ENCODE measurements around the gene PRRC2C.
"Not testable (repeated sequence)": the region's sequence is repeated elsewhere in the genome, so short reads cannot be mapped to it uniquely, and the experiment has no call there.

PRRC2C gene

GRCh38 chr1:171485375-171486047 lies at the start of gene PRRC2C:
PRRC2C (plus strand) TSS chr1:171485530; CDS start chr1:171512089, 26,559 bp downstream.
- peak; percentile 91 for DNase-seq (ENCODE audit: low read depth)

- no peak for DNase-seq (ENCODE audit: low read depth)
These were observed 46.9 kb upstream of the PRRC2C start for GRCh38 chr1:171438441-171438840.

- DNase-seq (ENCODE audit: low read depth) = not testable (repeated sequence)
These were observed 45.1 kb upstream of the PRRC2C start for GRCh38 chr1:171440201-171440600.

GRCh38 chr1:171441278-171441895 lies 43.9 kb upstream of the PRRC2C start:
- DNase-seq (ENCODE audit: low read depth) = not testable (repeated sequence)

- no peak for DNase-seq (ENCODE audit: low read depth)
These were observed 38.9 kb upstream of the PRRC2C start for GRCh38 chr1:171446386-171446785.

- DNase-seq (ENCODE audit: low read depth) = no peak
These were observed 29.4 kb upstream of the PRRC2C start for GRCh38 chr1:171455967-171456366.

- no peak for DNase-seq (ENCODE audit: low read depth)
These were observed 27.9 kb upstream of the PRRC2C start for GRCh38 chr1:171457412-171457811.

- DNase-seq (ENCODE audit: low read depth) = no peak
These were observed 25.2 kb upstream of the PRRC2C start for GRCh38 chr1:171460018-171460620.

GRCh38 chr1:171467626-171468025 lies 17.7 kb upstream of the PRRC2C start:
- no peak for DNase-seq (ENCODE audit: low read depth)

- no peak for DNase-seq (ENCODE audit: low read depth)
These were observed 17.1 kb upstream of the PRRC2C start for GRCh38 chr1:171468120-171468750.

- no peak for DNase-seq (ENCODE audit: low read depth)
These were observed 14.6 kb upstream of the PRRC2C start for GRCh38 chr1:171470726-171471125.

GRCh38 chr1:171472183-171472647 lies 13.1 kb upstream of the PRRC2C start:
- DNase-seq (ENCODE audit: low read depth) = no peak

- DNase-seq (ENCODE audit: low read depth) = no peak
These were observed 8.5 kb upstream of the PRRC2C start for GRCh38 chr1:171476829-171477228.

GRCh38 chr1:171477804-171478203 lies 7.5 kb upstream of the PRRC2C start:
- DNase-seq (ENCODE audit: low read depth) = no peak

GRCh38 chr1:171480035-171480434 lies 5.3 kb upstream of the PRRC2C start:
- no peak for DNase-seq (ENCODE audit: low read depth)

GRCh38 chr1:171484760-171485374 lies 463 bp upstream of the PRRC2C start:
- DNase-seq (ENCODE audit: low read depth) = no peak

GRCh38 chr1:171486048-171486519 lies 754 bp downstream of the PRRC2C start:
- peak; percentile 56 for DNase-seq (ENCODE audit: low read depth)

GRCh38 chr1:171487038-171487437 lies 1.7 kb downstream of the PRRC2C start:
- DNase-seq (ENCODE audit: low read depth) = no peak

GRCh38 chr1:171488190-171488929 lies 3.0 kb downstream of the PRRC2C start:
- DNase-seq (ENCODE audit: low read depth) = no peak

GRCh38 chr1:171494076-171494475 lies 8.7 kb downstream of the PRRC2C start:
- no peak for DNase-seq (ENCODE audit: low read depth)

GRCh38 chr1:171495444-171495843 lies 10.1 kb downstream of the PRRC2C start:
- no peak for DNase-seq (ENCODE audit: low read depth)
